ENCODE measurements around the gene NPAS2. TPM values are rescaled to one million over a fixed set of nuclear protein-coding genes. Genes with fewer than 3 reads are reported as not detected.

The NPAS2 gene
- total RNA-seq, 4 donors from 2014 or later = 6.1 to 29.8 (median 24.3) TPM

- DNase-seq (ENCODE audit: low spot score) (no peak), ATAC-seq (ENCODE audit: low FRiP score) (no peak)
- TF ChIP-seq, protein P1, sequence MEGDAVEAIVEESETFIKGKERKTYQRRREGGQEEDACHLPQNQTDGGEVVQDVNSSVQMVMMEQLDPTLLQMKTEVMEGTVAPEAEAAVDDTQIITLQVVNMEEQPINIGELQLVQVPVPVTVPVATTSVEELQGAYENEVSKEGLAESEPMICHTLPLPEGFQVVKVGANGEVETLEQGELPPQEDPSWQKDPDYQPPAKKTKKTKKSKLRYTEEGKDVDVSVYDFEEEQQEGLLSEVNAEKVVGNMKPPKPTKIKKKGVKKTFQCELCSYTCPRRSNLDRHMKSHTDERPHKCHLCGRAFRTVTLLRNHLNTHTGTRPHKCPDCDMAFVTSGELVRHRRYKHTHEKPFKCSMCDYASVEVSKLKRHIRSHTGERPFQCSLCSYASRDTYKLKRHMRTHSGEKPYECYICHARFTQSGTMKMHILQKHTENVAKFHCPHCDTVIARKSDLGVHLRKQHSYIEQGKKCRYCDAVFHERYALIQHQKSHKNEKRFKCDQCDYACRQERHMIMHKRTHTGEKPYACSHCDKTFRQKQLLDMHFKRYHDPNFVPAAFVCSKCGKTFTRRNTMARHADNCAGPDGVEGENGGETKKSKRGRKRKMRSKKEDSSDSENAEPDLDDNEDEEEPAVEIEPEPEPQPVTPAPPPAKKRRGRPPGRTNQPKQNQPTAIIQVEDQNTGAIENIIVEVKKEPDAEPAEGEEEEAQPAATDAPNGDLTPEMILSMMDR (IDR thresholded peaks at IDR 0.05) = no peak
These were observed 13.4 kb upstream of the NPAS2 start for GRCh38 chr2:100806550-100806949.

DNA sequence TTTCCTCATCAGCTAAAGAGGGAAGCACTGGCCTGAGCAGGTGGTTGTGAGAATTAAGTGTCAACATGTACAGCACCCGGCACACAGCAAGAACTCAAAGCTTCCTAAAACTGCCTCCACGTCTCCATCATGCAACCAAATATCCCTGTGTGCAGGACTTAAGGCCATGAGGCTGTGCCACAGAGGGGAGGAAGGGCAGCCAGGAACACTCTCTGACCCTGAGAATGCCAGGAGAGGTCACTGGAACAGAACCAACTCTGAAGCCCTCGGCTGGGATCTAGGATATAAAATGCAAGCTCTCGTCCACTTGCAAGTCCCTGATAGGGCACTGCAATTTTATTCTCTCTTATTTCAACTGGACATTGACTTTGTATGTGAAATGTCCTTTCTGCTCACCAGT, 12.2 kb upstream of the NPAS2 start:
- DNase-seq (ENCODE audit: low spot score) (no peak), ATAC-seq (ENCODE audit: low FRiP score) (no peak)
- TF ChIP-seq, protein P1 (IDR thresholded peaks at IDR 0.05) = no peak

- ATAC-seq (ENCODE audit: low FRiP score) (no peak), DNase-seq (ENCODE audit: low spot score) (no peak)
- TF ChIP-seq, protein P1 (IDR thresholded peaks at IDR 0.05) = no peak
These were observed 11.4 kb upstream of the NPAS2 start for GRCh38 chr2:100808582-100808981.

- no peak for DNase-seq (ENCODE audit: low spot score)
- TF ChIP-seq, protein P1 (IDR thresholded peaks at IDR 0.05) = no peak
- no peak for ATAC-seq (ENCODE audit: low FRiP score)
These were observed 10.4 kb upstream of the NPAS2 start for GRCh38 chr2:100809506-100809905.

DNA sequence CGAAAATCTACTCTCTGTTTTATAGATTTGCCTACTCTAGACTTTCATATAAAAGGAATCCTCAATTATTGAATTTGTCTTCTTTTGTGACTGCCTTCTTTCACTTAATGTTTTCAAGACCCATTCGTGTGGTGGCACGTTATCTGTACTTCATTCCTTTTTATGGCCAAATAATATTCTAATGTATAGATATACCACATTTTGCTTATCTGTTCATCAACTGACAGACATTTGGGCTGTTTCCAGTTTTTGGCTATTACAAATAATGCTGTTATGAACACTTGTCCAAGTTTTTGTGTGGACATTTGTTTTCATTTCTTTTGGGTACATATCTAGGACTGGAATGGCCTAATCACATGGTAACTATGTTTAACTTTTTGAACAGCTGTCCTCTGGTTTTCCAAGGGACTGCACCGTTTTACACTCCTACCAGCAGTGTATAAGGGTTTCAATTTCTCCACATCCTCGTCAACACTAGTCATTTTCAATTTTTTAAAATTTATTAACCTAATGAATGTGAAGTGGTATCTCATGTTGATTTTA, 9.3 kb upstream of the NPAS2 start:
- ATAC-seq (ENCODE audit: low FRiP score) = no peak
- TF ChIP-seq, protein P1 (IDR thresholded peaks at IDR 0.05) = no peak
- DNase-seq (ENCODE audit: low spot score) = no peak

- TF ChIP-seq, protein P1 (IDR thresholded peaks at IDR 0.05) = no peak
- DNase-seq (ENCODE audit: low spot score) (no peak), ATAC-seq (ENCODE audit: low FRiP score) (no peak)
These were observed 7.8 kb upstream of the NPAS2 start for GRCh38 chr2:100812116-100812515.

DNA sequence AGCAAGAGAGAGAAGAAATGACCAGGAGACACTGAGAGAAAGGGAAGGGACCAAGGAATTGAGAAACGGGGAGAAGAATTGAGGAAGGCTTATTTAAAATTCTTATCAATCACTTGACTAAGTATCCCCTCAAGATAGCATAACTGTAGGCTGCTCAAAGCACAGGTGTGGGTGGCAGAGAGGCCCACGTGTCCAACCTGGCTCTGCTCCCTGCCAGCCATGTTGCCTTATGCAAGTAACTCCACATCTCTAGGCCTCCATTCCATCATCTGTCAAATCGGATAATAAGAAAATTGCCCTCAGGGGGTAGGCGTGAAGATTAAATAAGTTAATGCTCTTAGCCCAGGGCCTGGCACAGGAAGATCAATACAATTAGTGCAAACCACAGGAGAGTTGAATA, 7.4 kb upstream of the NPAS2 start:
- ATAC-seq (ENCODE audit: low FRiP score) (no peak), DNase-seq (ENCODE audit: low spot score) (no peak)
- TF ChIP-seq, protein P1 (IDR thresholded peaks at IDR 0.05) = no peak

Data from omental fat pad (tissue), 4 donors.